HEK293T (cell line): ENCODE results near the gene MBNL2.

Source experiments
- CTCF ChIA-PET: fragments of 350-600 bp; formaldehyde crosslinking; extraction: SDS; loops from one replicate; lab custom pipeline; 2021; ENCODE audit warnings: antibody characterized with exemption, inconsistent platforms; lab: Yijun Ruan, JAX
- POLR2A ChIA-PET: fragments of 350-600 bp; formaldehyde crosslinking; extraction: SDS; loops from one replicate; lab custom pipeline; 2020; ENCODE audit warnings: antibody characterized with exemption, inconsistent platforms; lab: Yijun Ruan, JAX
- DNase-seq: peaks from one replicate; pipeline ENCODE4 v3.0.0; 2012; ENCODE audit warnings: mixed read lengths; ENCODE audit errors: extremely low spot score
- ARNT ChIP-seq: fragments of 450-650 bp; IDR thresholded peaks from 2 replicates; pipeline ENCODE4 v1.6.1; 2017; ENCODE audit warnings: mild to moderate bottlenecking
- BHLHE40 ChIP-seq: fragments of 450-650 bp; IDR thresholded peaks from 2 replicates; pipeline ENCODE4 v1.6.1; 2016; ENCODE audit warnings: mild to moderate bottlenecking, moderate library complexity, borderline replicate concordance
- CTBP1 ChIP-seq: fragments of 450-650 bp; IDR thresholded peaks from 2 replicates; pipeline ENCODE4 v1.6.1; 2016; ENCODE audit warnings: borderline replicate concordance
- ELF4 ChIP-seq: fragments of 450-650 bp; IDR thresholded peaks from 2 replicates; pipeline ENCODE4 v1.6.1; 2017; ENCODE audit warnings: antibody characterized with exemption
- FOXA1 ChIP-seq: fragments of 450-650 bp; IDR thresholded peaks from 2 replicates; pipeline ENCODE4 v1.6.1; 2016; ENCODE audit warnings: mild to moderate bottlenecking
- FOXK2 ChIP-seq: fragments of 450-650 bp; IDR thresholded peaks from 2 replicates; pipeline ENCODE4 v1.6.1; 2016; ENCODE audit warnings: mild to moderate bottlenecking
- FOXM1 ChIP-seq: fragments of 450-650 bp; IDR thresholded peaks from 2 replicates; pipeline ENCODE4 v1.6.1; 2017; ENCODE audit warnings: mild to moderate bottlenecking, borderline replicate concordance
- HDGF ChIP-seq: fragments of 450-650 bp; IDR thresholded peaks from 2 replicates; pipeline ENCODE4 v1.6.1; 2017; ENCODE audit warnings: antibody characterized with exemption, borderline replicate concordance
- L3MBTL2 ChIP-seq: fragments of 450-650 bp; conservative IDR thresholded peaks from 2 replicates; pipeline ENCODE4 v1.6.1; 2016; ENCODE audit warnings: mild to moderate bottlenecking
- LEF1 ChIP-seq: fragments of 450-650 bp; IDR thresholded peaks from 2 replicates; pipeline ENCODE4 v1.6.1; 2017; ENCODE audit warnings: mild to moderate bottlenecking, borderline replicate concordance
- NFRKB ChIP-seq: fragments of 450-650 bp; IDR thresholded peaks from 2 replicates; pipeline ENCODE4 v1.6.1; 2016; ENCODE audit warnings: mild to moderate bottlenecking, moderate library complexity
- SP1 ChIP-seq: fragments of 450-650 bp; IDR thresholded peaks from 2 replicates; pipeline ENCODE4 v1.6.1; 2017
- SUZ12 ChIP-seq: fragments of 450-650 bp; IDR thresholded peaks from 2 replicates; pipeline ENCODE4 v1.6.1; 2016; ENCODE audit warnings: mild to moderate bottlenecking
- TARDBP ChIP-seq: fragments of 450-650 bp; IDR thresholded peaks from 2 replicates; pipeline ENCODE4 v1.6.1; 2016
- ZNF384 ChIP-seq: fragments of 450-650 bp; IDR thresholded peaks from 2 replicates; pipeline ENCODE4 v1.6.1; 2016
- TF ChIP-seq, protein P1 (sequence below): fragments of 450-650 bp; IDR thresholded peaks from 2 replicates; pipeline ENCODE4 v1.6.1; 2016

MBNL2 gene

GRCh38 chr13:97313551-97314260, 91.6 kb downstream of the MBNL2 start:
- DNase-seq = no peak
- TF ChIP-seq FOXK2 = no peak
- TF ChIP-seq SP1 = no peak
- CTCF ChIA-PET = no interaction called here
- POLR2A ChIA-PET = no interaction called here

DNA sequence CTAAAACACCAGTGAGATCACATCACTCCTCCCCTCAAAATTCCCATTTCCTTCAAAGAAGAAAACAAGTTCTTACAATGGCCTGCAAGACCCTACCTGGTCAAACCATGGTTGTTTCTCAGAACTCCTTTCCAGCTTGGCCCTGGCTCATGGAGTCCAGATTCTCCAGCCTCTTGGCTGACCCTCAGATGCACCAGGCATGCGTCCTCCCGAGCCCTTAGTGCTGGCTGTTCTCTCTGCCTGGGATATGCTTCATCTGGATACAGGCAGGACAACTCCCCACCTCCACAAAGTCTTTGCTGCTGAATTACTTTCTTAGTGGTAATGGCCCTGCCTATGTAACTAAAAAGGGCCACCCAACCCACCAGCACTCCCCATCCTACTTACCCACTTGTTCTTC, 94.3 kb downstream of the MBNL2 start:
- CTCF ChIA-PET = no interaction called here
- no peak for DNase-seq
- TF ChIP-seq, protein P1, sequence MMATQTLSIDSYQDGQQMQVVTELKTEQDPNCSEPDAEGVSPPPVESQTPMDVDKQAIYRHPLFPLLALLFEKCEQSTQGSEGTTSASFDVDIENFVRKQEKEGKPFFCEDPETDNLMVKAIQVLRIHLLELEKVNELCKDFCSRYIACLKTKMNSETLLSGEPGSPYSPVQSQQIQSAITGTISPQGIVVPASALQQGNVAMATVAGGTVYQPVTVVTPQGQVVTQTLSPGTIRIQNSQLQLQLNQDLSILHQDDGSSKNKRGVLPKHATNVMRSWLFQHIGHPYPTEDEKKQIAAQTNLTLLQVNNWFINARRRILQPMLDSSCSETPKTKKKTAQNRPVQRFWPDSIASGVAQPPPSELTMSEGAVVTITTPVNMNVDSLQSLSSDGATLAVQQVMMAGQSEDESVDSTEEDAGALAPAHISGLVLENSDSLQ = no peak
- no peak for TF ChIP-seq HDGF
- no peak for TF ChIP-seq FOXK2
- TF ChIP-seq FOXA1 = no peak
- no peak for TF ChIP-seq NFRKB
- POLR2A ChIA-PET = no interaction called here

GRCh38 chr13:97317933-97318332, 95.8 kb downstream of the MBNL2 start:
- DNase-seq = no peak
- ChIA-PET CTCF (no interaction called here), POLR2A (no interaction called here)
- TF ChIP-seq ARNT (no peak), FOXM1 (no peak), BHLHE40 (no peak), NFRKB (no peak), FOXK2 (no peak), TARDBP (no peak), L3MBTL2 (no peak), HDGF (no peak), ELF4 (no peak), CTBP1 (no peak), LEF1 (no peak)

- no peak for DNase-seq
- CTCF ChIA-PET = no interaction called here
- TF ChIP-seq SUZ12 (no peak), ELF4 (no peak), TARDBP (no peak), ARNT (no peak), LEF1 (no peak), FOXK2 (no peak), L3MBTL2 (no peak), NFRKB (no peak), SP1 (no peak)
- TF ChIP-seq, protein P1 = no peak
- POLR2A ChIA-PET = no interaction called here
Measured at GRCh38 chr13:97318532-97318931, 96.4 kb downstream of the MBNL2 start.

- CTCF ChIA-PET = no interaction called here
- no peak for DNase-seq
- TF ChIP-seq BHLHE40 (no peak), ELF4 (no peak), ARNT (no peak), NFRKB (no peak), TARDBP (no peak), FOXM1 (no peak), LEF1 (no peak), CTBP1 (no peak), SUZ12 (no peak), SP1 (no peak), L3MBTL2 (no peak), HDGF (no peak), FOXA1 (no peak), FOXK2 (no peak), ZNF384 (no peak)
- TF ChIP-seq, protein P1 = no peak
- POLR2A ChIA-PET = no interaction called here
Measured at GRCh38 chr13:97319113-97319720, 97.1 kb downstream of the MBNL2 start.

DNA sequence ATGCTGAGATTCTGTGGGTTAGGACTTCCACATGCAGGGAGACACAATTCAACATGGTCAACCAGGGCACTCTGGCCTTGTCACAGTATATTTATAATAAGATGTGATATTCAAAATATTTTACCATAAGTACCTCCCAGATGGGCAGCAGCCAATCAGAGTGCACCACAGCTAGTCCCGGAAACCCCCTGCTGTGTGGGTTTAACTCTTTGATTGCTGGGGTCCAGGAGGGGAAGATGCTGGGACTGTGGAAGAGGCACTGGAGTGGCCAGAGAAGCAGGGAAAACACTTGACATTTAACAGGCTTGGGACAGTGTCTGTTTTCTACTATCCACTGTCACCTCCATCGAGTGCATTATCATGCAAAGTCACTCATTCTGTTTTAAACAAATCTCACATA, 99.0 kb downstream of the MBNL2 start:
- TF ChIP-seq FOXM1 (no peak), SP1 (no peak), NFRKB (no peak), L3MBTL2 (no peak)
- TF ChIP-seq, protein P1 = no peak
- CTCF ChIA-PET = no interaction called here
- no peak for DNase-seq
- POLR2A ChIA-PET = no interaction called here
